Stimulated activated CD8-positive, alpha-beta memory T cell treated with anti-CD3 and anti-CD28 coated beads, Interleukin-4, amount 100 ng/mL, for 1 hour (primary cell): ENCODE measurements around the gene IGSF3.
"Not testable (repeated sequence)": the region's sequence is repeated elsewhere in the genome, so short reads cannot be mapped to it uniquely, and the experiment has no call there.

Source experiments
- DNase-seq, 2 donors: peaks; one replicate each; pipeline ENCODE4 v3.0.0-alpha.2; 2020; ENCODE audit warnings: low read depth in 2 of 2, low spot score in 1 of 2

Gene IGSF3

GRCh38 chr1:116631996-116632925 lies 35.3 kb downstream of the IGSF3 start:
- DNase-seq: not testable (repeated sequence)

- not testable (repeated sequence) for DNase-seq
Measured at GRCh38 chr1:116631554-116631953, 36.0 kb downstream of the IGSF3 start.

GRCh38 chr1:116630057-116630456 lies 37.5 kb downstream of the IGSF3 start:
- DNase-seq: not testable (repeated sequence)

DNA sequence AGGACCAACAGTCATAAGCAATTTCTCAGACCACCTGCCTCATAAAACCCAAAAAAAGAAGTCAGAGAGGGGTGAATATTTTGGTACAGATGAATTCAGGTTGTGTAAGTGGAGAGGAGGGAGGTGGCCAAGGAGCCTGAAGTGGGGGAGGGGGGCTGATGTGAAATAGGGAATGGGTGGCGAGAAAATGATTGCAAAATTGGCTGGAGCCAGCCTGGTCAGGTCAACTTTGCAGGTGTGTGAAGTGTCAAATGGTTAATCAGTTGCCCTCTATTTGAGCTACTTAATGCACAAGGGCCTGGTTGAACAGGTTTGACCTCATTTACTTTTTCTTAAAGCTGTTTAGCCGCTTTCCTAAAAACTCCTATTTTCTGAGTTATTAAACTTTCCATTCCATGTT lies 38.1 kb downstream of the IGSF3 start:
- not testable (repeated sequence) for DNase-seq

DNA sequence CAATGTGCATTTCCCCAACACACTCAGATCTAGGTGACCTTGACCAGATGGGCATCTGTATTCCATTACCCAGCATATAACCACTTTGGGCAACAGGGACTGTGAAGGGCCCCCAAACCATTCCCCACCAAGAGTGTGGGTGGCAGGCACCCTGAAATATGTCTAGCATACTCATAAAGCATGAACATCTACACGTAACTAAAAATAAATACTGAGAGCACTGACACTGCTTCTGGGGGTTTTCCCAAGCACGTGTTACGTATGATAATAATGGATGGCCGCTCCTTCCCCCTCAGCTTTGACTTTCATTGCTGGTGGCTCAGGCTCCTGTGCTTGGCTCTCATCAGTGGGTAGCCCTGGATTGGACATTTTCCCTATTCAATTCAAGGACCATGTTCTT lies 39.1 kb downstream of the IGSF3 start:
- no peak for DNase-seq

DNA sequence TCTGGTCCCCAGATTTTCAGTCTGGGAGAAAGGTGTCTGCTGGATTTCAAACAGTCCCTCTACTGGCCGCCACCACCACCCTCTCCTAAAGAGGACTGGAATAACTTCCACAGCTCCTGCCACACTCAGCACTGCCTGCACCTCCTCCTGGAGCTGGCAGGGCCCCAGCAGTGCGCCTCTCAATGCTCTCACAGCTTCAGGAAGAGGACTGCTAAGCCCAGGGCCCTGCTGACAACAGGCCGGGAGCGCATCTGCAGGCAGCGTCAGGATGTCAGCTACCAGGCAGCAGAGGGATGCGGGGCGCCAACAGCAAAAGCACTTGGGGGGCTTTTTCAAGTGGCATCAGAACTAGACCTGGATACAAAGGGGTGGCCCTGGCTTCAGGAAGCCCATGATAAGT lies 40.2 kb downstream of the IGSF3 start:
- not testable (repeated sequence) for DNase-seq

DNA sequence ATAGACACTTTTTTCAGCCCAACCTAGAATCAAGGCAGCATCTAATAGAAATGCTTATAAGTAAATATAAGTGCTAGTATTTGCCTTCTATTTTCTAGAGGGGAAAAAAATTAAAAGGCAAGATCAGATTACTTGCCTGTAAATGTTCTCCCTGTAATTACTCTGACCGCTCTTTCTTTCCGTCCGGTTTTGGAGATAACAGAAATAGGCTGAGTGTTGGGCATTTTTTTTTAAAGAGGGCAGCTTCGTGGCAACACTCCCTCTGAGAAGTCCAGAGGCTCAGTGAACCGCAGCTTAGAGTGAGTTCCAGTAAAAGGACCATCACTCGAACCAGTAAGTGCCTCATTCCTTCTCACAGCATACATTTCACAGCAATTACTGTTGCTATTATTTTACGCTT lies 40.6 kb downstream of the IGSF3 start:
- DNase-seq: not testable (repeated sequence)

DNA sequence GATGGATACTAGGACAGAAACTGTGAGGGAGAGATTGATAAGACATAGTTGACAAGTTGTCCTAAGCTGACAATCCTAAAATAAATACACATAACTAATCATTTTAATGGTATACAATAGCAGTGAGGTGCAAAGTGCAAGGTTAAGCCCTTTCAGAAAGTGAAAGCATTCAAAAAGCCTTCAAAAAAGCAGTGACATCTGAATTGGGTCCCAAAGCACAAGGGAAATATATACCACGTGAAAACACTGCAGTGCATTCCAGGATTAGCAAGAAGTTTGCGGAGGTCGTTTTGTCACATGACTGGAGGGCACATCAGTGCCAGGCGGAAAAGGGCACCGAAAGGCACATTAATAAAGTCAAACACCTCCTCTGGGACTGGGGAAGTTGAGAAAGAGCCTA lies 42.4 kb downstream of the IGSF3 start:
- DNase-seq: not testable (repeated sequence)

- no peak for DNase-seq
Measured at GRCh38 chr1:116624040-116624439, 43.5 kb downstream of the IGSF3 start.

DNA sequence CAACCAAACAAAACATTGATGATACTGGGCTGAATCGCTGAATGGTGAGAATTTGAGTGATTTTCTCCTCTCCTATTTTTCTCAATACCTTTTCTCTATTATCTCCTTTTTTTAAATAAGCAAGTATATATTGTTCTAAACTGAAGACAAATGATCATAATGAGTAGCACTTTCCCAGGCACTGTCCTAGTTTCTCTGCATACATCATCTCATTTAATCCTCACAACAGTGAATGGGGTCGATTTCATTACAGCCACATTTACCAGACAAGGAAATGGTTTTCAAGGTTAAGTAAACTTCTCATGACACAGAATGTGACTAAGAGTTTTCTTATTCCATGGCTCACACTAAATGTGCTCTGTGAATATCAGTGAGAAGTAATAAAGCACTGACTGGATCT lies 45.0 kb downstream of the IGSF3 start:
- not testable (repeated sequence) for DNase-seq

GRCh38 chr1:116621756-116622155 lies 45.8 kb downstream of the IGSF3 start:
- DNase-seq: not testable (repeated sequence)

DNA sequence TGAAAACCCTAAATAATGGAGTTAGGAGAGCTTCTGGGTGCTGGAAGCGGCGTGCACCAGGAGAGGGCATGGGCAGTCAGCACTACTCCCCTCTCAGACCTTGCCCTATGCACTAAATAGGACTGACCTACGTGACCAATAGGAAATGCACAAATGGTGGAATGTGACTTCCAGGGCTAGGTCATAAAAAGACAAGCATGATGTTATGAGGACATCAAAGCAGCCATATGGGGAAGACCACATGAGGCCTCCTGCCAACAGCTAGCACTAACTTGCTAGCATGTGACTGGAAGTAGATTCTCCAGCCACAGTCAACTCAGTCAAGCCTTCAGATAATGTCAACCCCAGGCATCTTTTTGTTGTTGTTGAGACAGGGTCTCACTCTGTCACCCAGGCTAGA lies 47.1 kb downstream of the IGSF3 start:
- DNase-seq: not testable (repeated sequence)

- not testable (repeated sequence) for DNase-seq
Measured at GRCh38 chr1:116619106-116619505, 48.4 kb downstream of the IGSF3 start.

DNA sequence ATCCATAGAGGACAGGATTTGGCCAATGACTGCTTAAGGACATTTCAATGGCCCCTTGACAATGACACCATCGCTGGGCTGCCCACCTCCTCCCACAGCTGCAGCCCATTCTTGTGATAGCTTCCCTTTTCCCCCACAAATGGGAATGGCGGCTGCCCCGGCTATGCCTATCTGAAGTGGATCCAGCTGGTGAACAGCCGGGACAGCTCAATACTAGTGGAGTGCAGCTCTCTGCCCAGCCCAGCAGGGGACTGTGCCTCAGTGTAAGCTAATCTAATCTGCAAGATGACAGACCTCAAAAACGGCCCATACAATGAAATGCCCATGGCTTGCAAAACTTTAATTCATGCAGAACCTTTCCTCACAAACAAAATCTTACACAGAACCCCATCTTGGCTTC lies 49.7 kb downstream of the IGSF3 start:
- not testable (repeated sequence) for DNase-seq

- not testable (repeated sequence) for DNase-seq
Measured at GRCh38 chr1:116613825-116614224, 53.7 kb downstream of the IGSF3 start.

DNA sequence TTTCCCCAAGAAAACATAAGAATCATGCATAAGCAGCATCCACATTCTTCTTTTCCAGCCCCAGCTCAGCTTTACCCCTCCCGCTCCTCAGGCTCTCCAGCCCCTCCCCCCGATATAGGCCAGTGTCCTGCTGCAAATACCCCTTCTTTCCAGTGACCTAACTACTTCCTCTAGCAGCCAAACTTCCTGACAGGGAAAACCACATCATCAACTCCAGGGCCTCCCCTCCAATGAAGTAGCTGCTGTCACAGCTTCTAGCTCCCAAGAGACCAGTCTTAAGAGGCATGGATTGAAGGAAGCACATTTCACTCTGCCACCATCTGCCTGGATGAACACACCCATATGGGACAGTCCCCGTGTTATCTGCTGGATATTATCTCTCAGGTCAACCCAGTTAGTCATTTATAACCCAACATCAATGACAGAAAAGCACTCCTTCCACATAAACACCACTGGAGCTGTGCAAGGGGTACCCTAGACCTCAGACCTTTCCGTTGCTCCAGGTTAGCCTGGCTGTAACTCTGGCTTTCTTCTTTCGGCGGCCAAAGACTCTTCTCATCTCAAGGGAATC lies 57.6 kb downstream of the IGSF3 start:
- DNase-seq: not testable (repeated sequence)

DNA sequence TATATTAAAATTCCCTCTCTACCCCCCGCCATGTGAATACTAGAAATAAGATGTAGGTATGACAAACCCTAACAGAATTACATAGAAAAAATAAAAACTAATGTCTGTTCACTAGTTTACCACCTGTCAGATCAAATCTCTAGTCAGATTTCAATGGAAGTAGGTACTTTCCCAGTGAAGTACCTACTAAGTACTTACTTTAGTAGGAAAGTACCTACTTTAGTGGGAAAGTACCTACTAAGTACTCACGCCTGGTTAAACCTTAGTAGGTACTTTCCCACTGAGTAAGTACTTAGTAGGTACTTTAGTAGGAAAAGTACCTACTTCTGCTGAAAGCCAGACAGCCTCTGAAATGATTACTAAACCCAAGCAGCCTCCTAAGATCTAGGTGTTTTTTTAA lies 58.7 kb downstream of the IGSF3 start:
- DNase-seq: not testable (repeated sequence)

DNA sequence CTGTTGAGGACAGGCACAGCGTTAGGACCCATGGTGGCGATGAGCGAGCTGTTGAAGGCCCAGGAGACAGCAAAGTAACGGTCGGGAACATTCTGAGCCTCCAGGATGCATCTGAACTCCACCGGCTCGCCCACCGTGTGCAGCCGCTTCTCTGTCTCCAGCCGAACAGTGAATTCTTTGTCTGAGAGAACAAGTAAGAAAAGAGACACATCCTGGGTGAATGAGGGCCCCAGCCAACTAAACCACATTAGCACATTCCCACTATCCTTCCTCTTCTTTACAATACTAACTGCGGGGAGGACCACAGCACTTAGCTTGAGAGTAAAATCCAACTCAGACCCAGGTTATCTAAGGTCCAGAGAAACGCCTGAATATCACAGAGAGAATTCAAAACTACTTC lies 59.4 kb downstream of the IGSF3 start:
- not testable (repeated sequence) for DNase-seq

DNA sequence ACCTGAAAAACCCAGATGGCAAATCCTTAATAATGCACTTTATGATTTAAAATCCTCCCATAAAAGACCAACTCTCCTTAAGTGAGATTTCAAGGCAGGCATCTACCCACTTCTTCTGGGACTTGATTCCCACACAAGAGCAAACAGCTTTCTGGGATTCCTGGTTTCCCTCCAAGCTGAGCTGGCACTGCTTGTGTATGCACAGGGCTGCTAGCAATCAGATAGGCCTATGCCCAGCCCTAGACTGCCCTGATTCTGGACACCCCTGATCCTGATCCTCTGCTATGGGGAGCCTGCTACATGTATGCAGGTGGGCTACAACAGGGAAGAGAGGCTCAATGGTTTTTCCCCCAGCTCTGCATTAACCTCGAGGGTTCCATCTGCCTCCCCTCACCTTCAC lies 60.1 kb downstream of the IGSF3 start:
- DNase-seq: not testable (repeated sequence)

DNA sequence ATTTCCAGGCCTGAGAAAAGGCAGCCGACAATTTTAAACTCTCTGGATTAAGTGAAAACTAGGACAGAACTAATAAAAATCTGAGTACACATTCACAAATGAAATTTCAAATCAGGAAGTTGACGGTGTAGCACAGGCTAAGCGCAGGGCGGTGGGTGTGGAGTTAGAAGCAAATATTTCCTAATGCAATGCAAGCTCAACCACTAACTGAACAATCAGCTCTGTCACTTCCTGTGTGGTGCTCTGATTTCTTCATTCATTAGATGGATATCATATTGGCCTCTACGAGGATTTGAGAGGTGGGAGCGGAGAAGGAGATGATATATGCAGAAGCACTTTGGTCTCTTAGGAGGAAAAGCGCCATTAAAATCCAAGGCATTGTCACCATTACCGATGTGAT lies 61.5 kb downstream of the IGSF3 start:
- not testable (repeated sequence) for DNase-seq

GRCh38 chr1:116605315-116605714 lies 62.2 kb downstream of the IGSF3 start:
- no peak for DNase-seq

- DNase-seq: not testable (repeated sequence)
Measured at GRCh38 chr1:116604408-116604807, 63.1 kb downstream of the IGSF3 start.
